ENCODE measurements around the gene MT1A.

Gene MT1A

DNA sequence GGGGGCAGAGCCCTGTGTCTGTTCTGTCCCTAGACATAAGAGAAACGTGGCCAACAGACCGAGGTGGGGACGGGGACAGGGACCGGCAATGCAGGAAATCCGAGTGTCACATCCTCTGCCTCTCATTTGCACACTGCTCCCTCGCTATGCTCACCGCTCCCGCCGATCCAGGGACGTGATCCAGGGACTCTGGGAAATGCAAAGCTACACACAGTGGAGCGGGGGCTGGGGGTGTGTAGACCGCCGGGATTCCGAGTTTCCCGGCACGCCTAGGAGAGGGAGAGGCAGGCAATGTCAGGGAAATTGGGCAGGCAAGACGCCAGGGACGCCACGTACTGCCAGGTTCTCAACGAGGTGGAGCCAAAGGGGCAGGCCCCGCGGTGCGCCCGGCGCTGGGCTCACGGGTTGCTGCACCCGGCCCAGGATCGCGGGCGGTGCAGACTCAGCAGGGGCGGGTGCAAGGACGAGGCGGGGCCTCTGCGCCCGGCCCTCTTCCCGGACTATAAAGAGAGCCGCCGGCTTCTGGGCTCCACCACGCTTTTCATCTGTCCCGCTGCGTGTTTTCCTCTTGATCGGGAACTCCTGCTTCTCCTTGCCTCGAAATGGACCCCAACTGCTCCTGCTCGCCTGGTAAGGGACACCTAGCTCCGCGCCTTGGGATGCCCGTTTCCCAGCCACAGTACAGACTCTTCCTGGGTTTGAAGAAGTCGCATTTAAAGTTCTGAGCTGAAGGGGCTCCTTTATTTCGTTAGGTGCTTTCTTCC, 43.7 kb downstream of the MT1A start, which contains the start of gene MT1X:
TSS of gene MT1X (plus strand) at position 532 of the 764 bp plus-strand sequence. CDS start at position 603, 71 bp downstream.
- peak; percentile 97 for DNase-seq

DNA sequence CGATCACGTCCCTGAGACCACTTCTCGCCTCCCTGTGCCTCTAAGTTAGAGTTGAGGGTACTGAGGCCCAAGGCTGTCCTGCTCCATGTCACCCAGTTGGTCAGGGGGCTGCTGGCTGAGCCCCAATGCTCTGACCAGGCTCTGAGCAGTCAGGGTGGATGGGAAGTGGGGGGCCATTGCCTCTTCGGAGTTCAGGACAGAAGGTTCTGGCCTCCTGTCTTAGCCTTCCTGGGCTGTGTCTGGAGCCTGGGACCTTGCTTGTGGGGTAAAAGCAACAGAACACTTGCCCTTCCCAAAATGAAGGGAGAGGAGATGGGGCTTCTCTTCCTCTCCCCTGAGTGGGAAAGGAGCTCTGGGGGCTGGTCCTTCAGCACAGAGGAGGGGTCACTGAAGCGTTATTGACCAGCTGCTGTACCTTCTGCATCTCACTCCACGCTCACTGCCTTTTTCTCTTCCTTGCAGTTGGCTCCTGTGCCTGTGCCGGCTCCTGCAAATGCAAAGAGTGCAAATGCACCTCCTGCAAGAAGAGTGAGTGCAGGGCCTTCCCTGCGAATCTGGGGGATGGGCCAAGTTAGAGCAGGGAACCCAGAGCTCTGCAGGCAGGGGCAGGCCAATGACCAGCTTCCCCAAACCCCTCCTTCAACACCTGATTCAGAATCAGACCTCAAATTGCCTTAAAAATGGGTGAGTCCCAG, 44.4 kb downstream of the MT1A start:
- no peak for DNase-seq

DNA sequence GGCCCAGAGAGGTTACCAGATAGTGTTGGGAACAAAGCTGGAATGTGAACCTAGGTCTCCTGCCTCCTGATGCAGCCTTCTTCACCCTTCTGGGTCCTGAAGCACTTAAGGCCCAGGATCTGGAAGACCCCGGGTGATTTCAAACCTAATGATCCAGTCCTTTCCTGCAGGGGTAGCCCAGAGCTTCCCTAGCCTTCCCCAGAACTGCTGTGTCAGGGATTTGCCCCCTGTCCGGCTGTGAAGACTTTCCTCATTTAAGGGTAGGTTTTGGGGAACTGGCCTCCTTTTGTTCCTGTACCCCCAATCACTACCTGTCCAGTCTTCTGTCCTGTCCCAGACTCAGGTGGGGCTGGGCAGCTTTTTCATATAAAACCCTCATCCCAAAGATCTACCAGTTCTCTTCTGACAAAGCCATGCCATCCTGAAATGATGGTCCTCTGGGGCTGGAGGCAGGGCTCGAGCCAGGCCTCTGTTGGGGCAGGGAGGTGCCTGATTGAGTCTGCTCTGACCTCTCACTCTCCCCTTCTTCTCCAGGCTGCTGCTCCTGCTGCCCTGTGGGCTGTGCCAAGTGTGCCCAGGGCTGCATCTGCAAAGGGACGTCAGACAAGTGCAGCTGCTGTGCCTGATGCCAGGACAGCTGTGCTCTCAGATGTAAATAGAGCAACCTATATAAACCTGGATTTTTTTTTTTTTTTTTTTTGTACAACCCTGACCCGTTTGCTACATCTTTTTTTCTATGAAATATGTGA, 45.1 kb downstream of the MT1A start:
- DNase-seq: no peak

DNA sequence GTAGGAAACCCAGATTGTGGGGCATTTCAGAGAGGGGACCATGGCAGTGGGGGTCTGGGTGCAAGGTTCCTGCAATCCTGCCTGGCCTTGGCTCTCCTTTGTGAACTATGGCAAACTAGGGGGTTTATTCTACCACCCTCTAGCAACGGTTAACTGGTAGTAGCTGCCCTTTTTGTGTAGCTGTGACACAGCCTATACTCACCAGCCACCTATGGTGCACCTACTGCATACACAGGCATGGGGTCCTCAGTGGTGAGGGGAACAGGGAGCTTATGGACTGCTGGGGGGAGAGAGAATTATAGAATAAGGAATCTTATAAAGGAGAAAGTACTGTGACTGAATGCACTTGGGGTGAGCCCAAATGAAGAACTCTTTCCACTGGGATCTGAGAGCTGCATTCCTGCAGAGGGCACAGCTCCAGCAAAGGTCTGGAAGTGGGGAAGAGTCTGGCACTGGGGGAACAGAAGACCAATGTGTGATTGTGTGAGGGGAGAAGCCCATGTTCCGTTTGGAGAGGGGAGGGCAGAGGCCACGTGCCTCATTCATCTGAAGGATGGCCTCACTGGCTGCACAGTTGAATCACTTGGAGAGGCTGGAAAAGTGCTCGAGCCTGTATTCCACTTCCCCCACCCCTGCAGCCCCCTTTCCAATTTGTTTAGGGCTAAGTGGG, 45.9 kb downstream of the MT1A start:
- no peak for DNase-seq

DNA sequence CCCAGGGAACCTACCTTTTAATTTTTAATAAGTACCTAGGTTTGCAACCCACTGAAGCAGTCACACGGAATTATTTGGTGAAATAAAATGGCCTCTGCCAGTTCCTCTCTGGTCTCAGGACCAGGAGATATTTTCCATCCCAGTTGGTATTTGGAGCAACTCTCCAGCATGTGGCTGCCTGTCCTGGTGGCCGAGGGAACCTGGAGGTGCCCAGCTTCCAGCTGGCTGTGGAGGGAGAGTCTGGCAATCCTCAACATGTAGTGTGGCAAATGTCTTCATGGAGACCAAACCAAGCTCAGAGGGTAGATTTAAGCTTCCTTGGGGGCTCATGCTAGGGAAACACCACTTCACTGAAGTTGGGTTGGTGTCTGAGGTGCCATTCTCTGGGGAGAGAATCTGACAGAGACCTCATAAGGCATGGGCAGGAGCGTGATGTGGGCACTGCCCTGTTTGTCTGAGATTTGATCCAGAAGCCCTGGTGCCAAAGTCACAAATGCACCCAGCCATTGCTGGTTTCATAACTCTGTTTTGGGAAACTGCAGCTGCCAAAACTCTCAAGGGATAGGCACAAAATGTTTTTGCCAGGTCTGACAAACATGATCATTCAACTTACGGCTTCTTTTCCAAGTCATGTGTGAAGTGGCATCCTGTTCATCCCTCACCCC, 46.6 kb downstream of the MT1A start:
- DNase-seq: no peak

DNA sequence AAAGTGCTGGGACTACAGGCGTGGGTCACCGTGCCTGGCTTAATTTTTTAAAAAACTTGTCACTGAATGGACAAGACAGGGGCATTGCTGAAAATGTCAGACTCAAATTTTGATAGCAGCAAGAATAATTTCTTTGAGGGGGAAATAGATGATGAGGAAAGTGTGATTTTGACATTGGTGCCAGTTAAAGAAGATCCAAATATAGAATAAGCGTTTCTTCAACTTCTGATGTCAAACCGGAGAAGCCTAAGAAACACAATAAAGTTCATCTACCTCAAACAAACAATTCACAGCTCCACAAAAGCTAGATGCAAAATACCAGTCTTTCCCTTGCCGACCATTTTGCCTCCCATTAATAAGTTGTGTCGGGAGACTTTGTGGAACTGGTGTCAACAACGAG, 48.3 kb downstream of the MT1A start:
- no peak for DNase-seq

DNA sequence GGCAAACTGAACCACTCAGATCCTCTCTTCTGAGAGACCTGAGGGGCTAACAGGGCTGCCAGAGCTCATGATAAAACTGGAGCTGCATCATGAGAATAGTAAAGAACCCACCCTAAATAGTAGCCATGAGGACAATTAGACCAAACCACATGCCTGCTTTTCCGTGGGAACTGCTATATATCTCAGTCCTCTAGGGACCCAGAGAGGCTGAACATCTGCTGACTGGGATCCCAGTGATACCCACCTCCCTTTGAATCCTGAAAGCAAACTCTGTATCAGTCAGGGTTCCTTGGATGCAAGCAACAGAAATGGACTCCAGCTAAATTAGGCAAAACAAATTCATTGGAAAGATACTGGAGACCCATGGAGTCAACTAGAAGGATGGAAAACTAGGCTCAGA, 50.3 kb downstream of the MT1A start:
- DNase-seq: peak; percentile 66

DNA sequence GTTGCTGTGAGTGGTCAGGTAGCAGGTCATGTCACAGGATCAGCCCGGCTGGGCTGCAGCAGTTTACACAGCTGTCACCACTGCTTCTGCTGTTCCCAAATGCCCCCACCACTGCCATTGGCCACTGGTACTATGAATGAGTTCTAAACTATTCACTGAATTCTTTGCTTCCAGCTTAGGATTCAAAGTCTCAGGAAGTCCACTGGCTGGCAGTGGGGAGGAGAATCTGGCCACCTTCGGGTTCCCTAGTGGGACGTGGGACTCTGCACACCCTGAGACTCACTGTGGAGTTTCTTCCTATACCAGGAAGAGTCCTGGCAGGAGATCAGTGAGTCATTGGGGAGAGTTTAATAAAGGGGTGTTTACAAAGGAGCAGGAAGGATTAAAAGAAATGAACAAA, 50.7 kb downstream of the MT1A start:
- DNase-seq: peak; percentile 66
